ENCODE data around the gene DNAI1. TPM values are rescaled to one million over a fixed set of nuclear protein-coding genes. Genes with fewer than 3 reads are reported as not detected.
"Not testable (repeated sequence)": the region's sequence is repeated elsewhere in the genome, so short reads cannot be mapped to it uniquely, and the experiment has no call there.

The DNAI1 gene
- total RNA-seq, 2 donors from 2014 or later: 0.23 TPM; not detected in 1

DNA sequence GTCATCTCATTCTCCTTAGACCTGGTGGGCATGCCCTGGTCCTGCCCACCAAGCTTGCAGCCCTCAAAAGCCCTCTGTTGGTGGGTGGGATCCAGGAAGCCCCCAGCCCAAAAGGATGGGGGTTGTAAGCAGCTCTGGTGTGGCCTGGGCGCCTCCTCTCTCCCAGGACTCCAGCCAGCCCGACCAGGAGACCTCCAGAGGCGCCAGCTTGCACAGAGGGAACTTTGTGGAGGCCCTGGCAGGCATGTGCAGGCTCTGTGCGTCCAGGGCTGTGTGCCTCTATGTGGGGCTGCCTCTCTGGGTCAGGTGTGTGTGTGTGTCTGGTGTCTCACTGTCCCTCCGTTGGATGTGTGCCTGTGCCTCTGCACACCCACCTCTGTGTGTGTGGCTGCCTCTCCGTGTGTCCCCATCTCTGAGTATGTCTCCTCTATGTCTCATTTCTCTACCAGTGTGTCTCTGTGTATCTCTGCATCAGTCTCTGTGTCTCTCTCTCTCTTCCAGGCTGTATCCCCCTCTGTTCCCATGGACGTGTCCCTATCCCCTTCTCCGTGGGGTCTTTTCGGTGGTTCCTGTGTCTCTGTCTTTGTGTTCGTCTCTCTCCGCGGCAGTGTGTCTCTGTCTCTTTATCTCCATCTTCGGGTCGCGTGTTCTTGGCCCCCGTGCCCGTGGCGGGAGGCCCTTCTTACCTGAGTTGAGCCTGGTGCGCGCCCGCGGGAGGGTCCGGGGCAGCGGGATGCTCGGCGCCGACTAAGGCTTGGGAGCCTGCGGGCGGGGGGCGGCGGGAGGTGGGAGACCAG lies 63.7 kb downstream of the DNAI1 start:
- DNase-seq (no peak), ATAC-seq (replicated peaks in 1 of 2) (no peak)
- Mint-ChIP-seq H3K4me3 (peak overlapping the region; percentile 67 to 68), H3K9me3 (no peaks in the 10 kb centered on the region), H3K4me1 (ENCODE audit: low read depth) (peaks cover 30% of the 10 kb centered on the region), H3K27ac (no peak overlapping the region), H3K27me3 (ENCODE audit: low read depth) (peaks cover 26% of the 10 kb centered on the region), H3K36me3 (ENCODE audit: insufficient read depth in 2 of 2) (no peaks in the 10 kb centered on the region)

DNA sequence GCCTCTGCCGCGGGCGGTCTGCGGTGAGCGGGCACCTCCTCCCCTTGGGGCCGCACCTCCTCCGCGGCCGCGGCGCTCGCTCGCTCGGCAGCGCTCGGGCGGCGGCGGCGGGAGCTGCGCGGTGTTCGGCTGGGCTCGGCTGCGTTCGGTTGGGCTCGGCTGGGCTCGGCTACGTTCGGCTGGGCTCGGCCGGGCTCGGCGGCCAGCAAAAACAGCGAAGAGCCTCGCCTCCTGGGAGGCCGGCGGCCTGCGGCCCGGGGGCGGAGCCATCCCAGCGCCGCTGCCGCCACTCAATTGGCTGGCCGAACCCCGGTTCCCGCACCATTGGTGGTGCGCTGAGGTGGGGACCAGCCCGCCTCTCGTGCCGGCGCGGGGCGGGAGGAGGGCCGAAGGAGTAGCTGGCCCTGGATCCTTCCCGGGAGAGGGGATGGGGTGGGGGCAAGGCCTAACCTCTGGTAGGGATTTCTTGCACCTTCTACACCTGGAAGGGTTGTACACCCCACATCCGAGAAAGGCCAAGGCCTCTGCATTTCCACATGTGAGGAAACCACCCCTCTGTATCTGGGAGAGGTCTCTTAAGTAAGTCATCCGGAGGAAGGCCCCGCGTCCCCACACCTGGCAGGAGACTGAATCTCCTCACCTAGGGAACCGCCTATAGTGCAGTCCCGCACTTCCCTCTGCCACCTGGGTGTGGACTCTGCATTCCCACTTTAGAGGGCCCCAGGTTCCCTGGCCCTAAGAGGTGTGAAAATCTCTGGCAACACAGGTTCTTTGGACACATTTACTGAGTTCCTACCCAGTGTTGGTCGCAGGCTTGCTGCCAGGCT lies 64.6 kb downstream of the DNAI1 start, which contains the start of gene ENHO:
Gene ENHO (minus strand): TSS at position 20 of the 827 bp plus-strand sequence. CDS start 1,295 bp downstream, outside the sequence.
- ATAC-seq (replicated peaks in 1 of 2) (peak; percentile 92 to 94), DNase-seq (peak; percentile 88 to 93)
- Mint-ChIP-seq H3K4me1 (ENCODE audit: low read depth) (peaks cover 30% of the 10 kb centered on the region), H3K4me3 (peak within 1 kb of the TSS; percentile 67 to 68), H3K27ac (no peak within 1 kb of the TSS), H3K9me3 (no peaks in the 10 kb centered on the region), H3K36me3 (ENCODE audit: insufficient read depth in 2 of 2) (no peaks in the 10 kb centered on the region), H3K27me3 (ENCODE audit: low read depth) (peaks cover 26% of the 10 kb centered on the region)

GRCh38 chr9:34524349-34524748 lies 65.7 kb downstream of the DNAI1 start:
- ATAC-seq (replicated peaks in 1 of 2): no peak
- peaks cover 31% of the 10 kb centered on the region for H3K27me3 Mint-ChIP-seq (ENCODE audit: low read depth)
- H3K27ac Mint-ChIP-seq: no peak overlapping the region

DNA sequence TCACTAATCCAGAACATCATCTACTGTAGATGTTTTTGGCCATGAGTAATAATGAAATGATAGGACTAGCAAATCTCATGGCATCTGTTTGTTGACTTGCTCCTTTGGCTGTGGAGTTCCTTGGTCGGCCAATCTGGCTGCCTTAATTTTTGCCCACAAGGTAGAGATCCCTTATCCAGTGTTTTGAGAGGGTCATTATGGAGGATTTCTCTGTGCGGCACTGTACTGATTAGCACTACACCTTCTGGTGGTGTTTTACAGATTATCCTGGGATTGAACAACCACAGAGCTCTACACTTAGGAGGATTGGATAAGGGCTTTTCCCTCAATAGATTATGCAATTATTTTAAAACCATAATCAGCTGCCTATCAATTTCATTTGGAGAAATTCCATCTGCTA lies 67.4 kb downstream of the DNAI1 start:
- Mint-ChIP-seq H3K4me1 (ENCODE audit: low read depth) (peaks cover 30% of the 10 kb centered on the region), H3K4me3 (no peak overlapping the region), H3K36me3 (ENCODE audit: insufficient read depth in 2 of 2) (no peaks in the 10 kb centered on the region), H3K9me3 (no peaks in the 10 kb centered on the region), H3K27me3 (ENCODE audit: low read depth) (peaks cover 46% of the 10 kb centered on the region), H3K27ac (no peak overlapping the region)
- no peak for ATAC-seq (replicated peaks in 1 of 2)
- no peak for DNase-seq

More at GRCh38 chr9:34524349-34524748, 65.7 kb downstream of the DNAI1 start:
- Mint-ChIP-seq H3K4me3 (no peak overlapping the region), H3K36me3 (ENCODE audit: insufficient read depth in 2 of 2) (no peaks in the 10 kb centered on the region), H3K4me1 (ENCODE audit: low read depth) (peaks cover 30% of the 10 kb centered on the region), H3K9me3 (no peaks in the 10 kb centered on the region)
- DNase-seq: no peak

- H3K36me3 Mint-ChIP-seq (ENCODE audit: insufficient read depth in 2 of 2); H3K4me1 Mint-ChIP-seq (ENCODE audit: low read depth); H3K9me3 Mint-ChIP-seq; H3K27ac Mint-ChIP-seq; ATAC-seq (replicated peaks in 1 of 2); H3K4me3 Mint-ChIP-seq; DNase-seq: not testable (repeated sequence)
- H3K27me3 Mint-ChIP-seq (ENCODE audit: low read depth): peaks cover 41% of the 10 kb centered on the region
These were observed 73.4 kb downstream of the DNAI1 start for GRCh38 chr9:34532041-34532440.

GRCh38 chr9:34536685-34537084 lies 78.1 kb downstream of the DNAI1 start:
- DNase-seq: no peak
- ATAC-seq (replicated peaks in 1 of 2): no peak
- peaks cover 25% of the 10 kb centered on the region for H3K27me3 Mint-ChIP-seq (ENCODE audit: low read depth)
- no peak overlapping the region for H3K4me3 Mint-ChIP-seq
- H3K4me1 Mint-ChIP-seq (ENCODE audit: low read depth): no peaks in the 10 kb centered on the region
- no peak overlapping the region for H3K27ac Mint-ChIP-seq
- H3K9me3 Mint-ChIP-seq: no peaks in the 10 kb centered on the region
- no peaks in the 10 kb centered on the region for H3K36me3 Mint-ChIP-seq (ENCODE audit: insufficient read depth in 2 of 2)

DNA sequence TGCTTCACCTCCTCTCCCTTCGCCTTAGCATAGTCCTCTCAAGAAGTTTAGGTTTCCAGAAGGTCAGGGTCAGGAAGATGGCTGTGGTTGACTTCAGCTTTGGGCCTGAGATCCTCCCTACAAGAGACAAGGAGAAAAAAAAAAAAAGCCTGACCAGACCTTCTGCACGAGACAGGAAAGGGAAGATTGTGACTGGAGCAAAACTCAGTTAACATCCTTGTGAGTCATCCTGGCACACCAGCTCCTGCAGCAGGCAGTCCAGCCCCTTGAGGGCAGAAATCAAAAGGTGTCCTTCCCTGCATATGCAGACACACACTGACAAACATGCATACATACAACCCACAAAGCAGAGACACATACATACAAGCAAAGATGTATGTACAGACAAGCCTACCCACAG lies 82.2 kb downstream of the DNAI1 start:
- ATAC-seq (replicated peaks in 1 of 2): no peak
- DNase-seq: no peak
- Mint-ChIP-seq H3K4me1 (ENCODE audit: low read depth) (no peaks in the 10 kb centered on the region), H3K27me3 (ENCODE audit: low read depth) (peaks cover 27% of the 10 kb centered on the region), H3K27ac (no peak overlapping the region), H3K4me3 (no peak overlapping the region), H3K36me3 (ENCODE audit: insufficient read depth in 2 of 2) (no peaks in the 10 kb centered on the region), H3K9me3 (no peaks in the 10 kb centered on the region)

GRCh38 chr9:34541540-34541939 lies 82.9 kb downstream of the DNAI1 start:
- Mint-ChIP-seq H3K36me3 (ENCODE audit: insufficient read depth in 2 of 2) (no peaks in the 10 kb centered on the region), H3K27me3 (ENCODE audit: low read depth) (peaks cover 31% of the 10 kb centered on the region), H3K9me3 (no peaks in the 10 kb centered on the region), H3K4me3 (no peak overlapping the region), H3K4me1 (ENCODE audit: low read depth) (no peaks in the 10 kb centered on the region), H3K27ac (no peak overlapping the region)
- DNase-seq (no peak), ATAC-seq (replicated peaks in 1 of 2) (no peak)

DNA sequence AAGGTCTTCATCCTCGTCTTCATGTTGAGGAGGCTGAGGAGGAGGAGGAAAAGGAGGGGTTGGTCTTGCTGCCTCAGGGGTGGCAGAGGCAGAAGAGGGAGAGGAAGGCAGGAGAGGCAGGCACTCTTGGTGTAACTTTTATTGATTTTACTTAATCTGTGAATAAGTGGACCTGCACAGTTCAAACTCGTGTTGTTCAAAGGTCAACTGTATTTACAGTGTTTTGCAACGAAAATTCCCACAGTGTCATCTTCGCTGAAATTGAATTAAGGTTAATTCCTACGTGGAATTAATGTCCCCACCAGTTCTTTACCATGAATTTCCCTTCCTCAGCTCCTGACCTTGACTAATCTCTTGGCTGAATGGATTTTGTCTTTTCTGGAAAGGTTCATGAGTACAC lies 85.4 kb downstream of the DNAI1 start:
- Mint-ChIP-seq H3K9me3 (no peaks in the 10 kb centered on the region), H3K4me3 (no peak overlapping the region), H3K4me1 (ENCODE audit: low read depth) (no peaks in the 10 kb centered on the region), H3K36me3 (ENCODE audit: insufficient read depth in 2 of 2) (no peaks in the 10 kb centered on the region), H3K27me3 (ENCODE audit: low read depth) (peaks cover 37% of the 10 kb centered on the region), H3K27ac (no peak overlapping the region)
- no peak for DNase-seq
- no peak for ATAC-seq (replicated peaks in 1 of 2)

DNA sequence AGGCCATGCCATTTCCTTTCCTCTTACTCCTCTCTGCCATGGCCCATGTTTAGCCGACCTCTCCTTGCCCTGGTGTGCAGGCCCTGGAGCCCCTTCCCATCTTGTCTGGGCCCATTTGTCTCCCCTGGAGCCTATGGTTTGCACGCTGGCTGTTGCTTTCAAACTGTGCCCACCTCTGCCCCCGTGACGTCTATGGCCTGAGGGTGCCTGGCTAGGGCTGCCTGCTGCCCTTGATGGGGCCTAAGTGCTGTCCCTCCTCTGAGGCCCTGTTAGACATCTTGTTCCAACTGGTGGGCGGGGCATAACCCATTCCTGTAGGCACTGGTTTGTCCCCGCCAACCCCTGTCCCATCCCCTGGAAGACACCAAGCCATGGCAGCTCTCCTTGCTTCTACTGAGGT lies 86.9 kb downstream of the DNAI1 start:
- Mint-ChIP-seq H3K4me3 (no peak overlapping the region), H3K9me3 (no peaks in the 10 kb centered on the region)

DNA sequence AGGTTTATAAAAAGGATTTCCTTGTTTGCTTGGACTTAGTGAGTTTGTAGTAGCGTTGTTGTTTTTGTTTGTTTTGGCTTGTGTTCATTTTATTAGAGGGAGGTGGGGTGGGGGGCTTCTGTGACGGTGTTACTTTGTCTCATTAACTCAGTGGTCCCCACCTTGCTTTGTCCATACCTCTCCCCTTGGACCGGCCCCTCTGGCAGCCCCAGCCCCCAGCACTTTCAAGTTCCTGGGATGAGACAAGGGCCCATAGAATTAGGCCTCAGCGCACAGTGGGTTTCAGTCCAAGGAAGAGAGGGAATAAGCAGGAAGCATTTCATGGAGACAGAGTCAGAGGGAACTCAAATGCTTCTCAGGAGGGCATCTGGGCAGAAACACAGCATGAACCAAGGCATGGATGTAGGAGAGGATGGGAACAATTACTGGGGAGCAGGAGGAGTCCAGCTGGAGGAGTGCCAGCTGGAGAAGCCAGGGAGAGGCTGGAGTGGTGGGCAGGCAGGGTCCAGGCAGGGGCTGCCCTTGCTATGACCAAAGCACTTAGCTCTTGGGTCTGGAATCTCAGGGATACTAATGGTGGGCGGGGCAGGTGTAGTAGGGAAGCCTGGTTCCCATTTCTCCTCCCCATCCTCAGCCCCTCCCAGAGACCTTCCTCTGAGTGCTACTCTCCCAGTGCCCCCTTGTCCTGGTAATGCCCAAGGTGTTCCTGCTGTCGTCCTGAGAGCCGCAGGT lies 87.7 kb downstream of the DNAI1 start:
- H3K4me3 Mint-ChIP-seq: no peak overlapping the region
- no peaks in the 10 kb centered on the region for H3K9me3 Mint-ChIP-seq
- H3K27ac Mint-ChIP-seq: no peak overlapping the region
- no peak for ATAC-seq (replicated peaks in 1 of 2)
- peaks cover 35% of the 10 kb centered on the region for H3K27me3 Mint-ChIP-seq (ENCODE audit: low read depth)
- H3K4me1 Mint-ChIP-seq (ENCODE audit: low read depth): no peaks in the 10 kb centered on the region
- DNase-seq: no peak
- no peaks in the 10 kb centered on the region for H3K36me3 Mint-ChIP-seq (ENCODE audit: insufficient read depth in 2 of 2)

More for the DNA sequence above, 86.9 kb downstream of the DNAI1 start:
- ATAC-seq (replicated peaks in 1 of 2) (no peak), DNase-seq (no peak)
- Mint-ChIP-seq H3K36me3 (ENCODE audit: insufficient read depth in 2 of 2) (no peaks in the 10 kb centered on the region), H3K27me3 (ENCODE audit: low read depth) (peaks cover 35% of the 10 kb centered on the region), H3K27ac (no peak overlapping the region), H3K4me1 (ENCODE audit: low read depth) (no peaks in the 10 kb centered on the region)

GRCh38 chr9:34546834-34547827 lies 88.5 kb downstream of the DNAI1 start:
- Mint-ChIP-seq H3K4me3 (no peak overlapping the region), H3K9me3 (no peaks in the 10 kb centered on the region), H3K36me3 (ENCODE audit: insufficient read depth in 2 of 2) (no peaks in the 10 kb centered on the region), H3K4me1 (ENCODE audit: low read depth) (no peaks in the 10 kb centered on the region), H3K27me3 (ENCODE audit: low read depth) (peaks cover 35% of the 10 kb centered on the region), H3K27ac (no peak overlapping the region)
- ATAC-seq (replicated peaks in 1 of 2) (peak; percentile 72 to 82), DNase-seq (peak; percentile 70 to 73)
